ENCODE data around the gene OAS3. TPM values are rescaled to one million over a fixed set of nuclear protein-coding genes. Genes with fewer than 3 reads are reported as not detected.
"Not testable (repeated sequence)": the region's sequence is repeated elsewhere in the genome, so short reads cannot be mapped to it uniquely, and the experiment has no call there.

The OAS3 gene
- polyA plus RNA-seq, 10 donors = 5.2 to 10.3 (median 6.9) TPM

- DNase-seq = no peak
Observed at GRCh38 chr12:112947761-112948160, 9.5 kb downstream of the OAS3 start.

GRCh38 chr12:112948806-112949205 lies 10.5 kb downstream of the OAS3 start:
- no peak for DNase-seq

GRCh38 chr12:112950701-112951100 lies 12.4 kb downstream of the OAS3 start:
- DNase-seq = no peak

GRCh38 chr12:112957125-112957524 lies 18.9 kb downstream of the OAS3 start:
- not testable (repeated sequence) for DNase-seq

GRCh38 chr12:112961074-112961473 lies 22.8 kb downstream of the OAS3 start:
- no peak for DNase-seq

GRCh38 chr12:112961536-112961935 lies 23.3 kb downstream of the OAS3 start:
- no peak for DNase-seq

- DNase-seq = no peak
Observed at GRCh38 chr12:112962561-112962960, 24.3 kb downstream of the OAS3 start.

- no peak for DNase-seq
Observed at GRCh38 chr12:112963227-112963861, 25.1 kb downstream of the OAS3 start.

GRCh38 chr12:112964067-112964670 lies 25.9 kb downstream of the OAS3 start:
- no peak for DNase-seq

- no peak for DNase-seq
Observed at GRCh38 chr12:112964915-112965314, 26.6 kb downstream of the OAS3 start.

GRCh38 chr12:112965643-112966042 lies 27.4 kb downstream of the OAS3 start:
- no peak for DNase-seq

GRCh38 chr12:112967306-112967705 lies 29.0 kb downstream of the OAS3 start:
- DNase-seq = no peak

GRCh38 chr12:112967858-112968257 lies 29.6 kb downstream of the OAS3 start:
- DNase-seq = no peak

- no peak for DNase-seq
Observed at GRCh38 chr12:112969547-112970306, 31.5 kb downstream of the OAS3 start.

GRCh38 chr12:112970391-112970790 lies 32.1 kb downstream of the OAS3 start:
- no peak for DNase-seq

- DNase-seq = peak in 1 of 3 donors; percentile 37
Observed at GRCh38 chr12:112971248-112971647, 33.0 kb downstream of the OAS3 start.

- peak in 1 of 3 donors; percentile 17 for DNase-seq
Observed at GRCh38 chr12:112973011-112973735, 34.9 kb downstream of the OAS3 start.

GRCh38 chr12:112973818-112974231 lies 35.6 kb downstream of the OAS3 start:
- peak in 1 of 3 donors; percentile 14 for DNase-seq

GRCh38 chr12:112974904-112975303 lies 36.6 kb downstream of the OAS3 start:
- no peak for DNase-seq

GRCh38 chr12:112977139-112977538 lies 38.9 kb downstream of the OAS3 start:
- DNase-seq = no peak

- no peak for DNase-seq
Observed at GRCh38 chr12:112977641-112978040, 39.4 kb downstream of the OAS3 start.
